Activated naive CD8-positive, alpha-beta T cell treated with anti-CD3 and anti-CD28 coated beads, Interleukin-2, amount 50 U/mL, for 16 hours (primary cell): Measurements from ENCODE around the gene SCFD2.
"Not testable (repeated sequence)": the region's sequence is repeated elsewhere in the genome, so short reads cannot be mapped to it uniquely, and the experiment has no call there.

Experiments
- DNase-seq: peaks from one replicate; pipeline ENCODE4 v3.0.0-alpha.2; 2020; ENCODE audit warnings: low read depth, low spot score

The SCFD2 gene

DNA sequence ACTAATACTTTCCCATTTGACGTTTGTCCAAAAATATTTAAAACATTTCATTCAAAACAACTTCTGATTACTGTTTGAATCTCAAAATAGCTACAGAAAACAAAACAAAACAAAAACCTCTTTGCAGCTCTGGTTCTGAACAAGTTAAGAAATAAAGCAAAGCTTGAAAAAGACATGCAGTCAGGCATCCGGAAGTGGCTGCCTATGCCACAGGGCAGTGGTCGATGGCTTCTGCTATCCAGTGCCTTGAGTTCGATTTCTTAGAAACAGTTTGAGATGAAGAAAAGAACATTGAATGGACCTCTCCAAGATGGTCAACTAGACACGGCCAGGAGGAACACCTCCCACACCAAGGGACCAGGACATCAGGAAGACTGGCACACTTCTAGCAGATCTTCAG, 125.3 kb downstream of the SCFD2 start:
- no peak for DNase-seq

DNA sequence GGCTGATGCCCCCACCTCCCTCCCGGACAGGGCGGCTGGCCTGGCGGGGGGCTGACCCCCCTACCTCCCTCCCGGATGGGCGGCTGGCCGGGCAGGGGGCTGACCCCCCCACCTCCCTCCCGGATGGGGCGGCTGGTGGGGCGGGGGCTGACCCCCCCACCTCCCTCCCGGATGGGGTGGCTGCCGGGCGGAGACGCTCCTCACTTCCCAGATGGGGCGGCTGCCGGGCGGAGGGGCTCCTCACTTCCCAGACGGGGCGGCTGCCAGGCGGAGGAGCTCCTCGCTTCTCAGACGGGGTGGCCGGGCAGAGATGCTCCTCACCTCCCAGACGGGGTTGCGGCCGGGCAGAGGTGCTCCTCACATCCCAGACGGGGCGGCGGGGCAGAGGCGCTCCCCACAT, 127.5 kb downstream of the SCFD2 start:
- not testable (repeated sequence) for DNase-seq

DNA sequence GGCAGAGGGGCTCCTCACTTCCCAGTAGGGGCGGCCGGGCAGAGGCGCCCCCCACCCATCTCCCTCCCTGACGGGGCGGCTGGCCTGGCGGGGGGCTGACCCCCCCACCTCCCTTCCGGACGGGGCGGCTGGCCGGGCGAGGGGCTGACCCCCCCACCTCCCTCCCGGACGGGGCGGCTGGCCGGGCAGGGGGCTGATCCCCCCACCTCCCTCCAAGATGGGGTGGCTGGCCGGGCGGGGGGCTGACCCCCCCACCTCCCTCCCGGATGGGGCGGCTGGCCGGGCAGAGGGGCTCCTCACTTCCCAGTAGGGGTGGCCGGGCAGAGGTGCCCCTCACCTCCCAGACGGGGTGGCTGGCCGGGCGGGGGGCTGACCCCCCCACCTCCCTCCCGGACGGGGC, 128.1 kb downstream of the SCFD2 start:
- DNase-seq = not testable (repeated sequence)

DNA sequence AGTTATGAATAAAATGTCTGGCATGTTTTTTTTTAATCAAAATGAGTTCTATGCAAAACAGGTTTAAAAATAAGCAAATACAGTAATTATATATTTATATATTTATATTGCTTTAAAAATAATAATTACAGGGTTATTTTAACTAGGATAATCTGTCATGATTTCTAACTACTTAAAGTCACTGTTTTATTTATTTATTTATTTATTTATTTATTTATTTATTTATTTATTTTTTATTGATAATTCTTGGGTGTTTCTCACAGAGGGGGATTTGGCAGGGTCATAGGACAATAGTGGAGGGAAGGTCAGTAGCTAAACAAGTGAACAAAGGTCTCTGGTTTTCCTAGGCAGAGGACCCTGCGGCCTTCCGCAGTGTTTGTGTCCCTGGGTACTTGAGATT, 129.2 kb downstream of the SCFD2 start:
- DNase-seq = not testable (repeated sequence)

DNA sequence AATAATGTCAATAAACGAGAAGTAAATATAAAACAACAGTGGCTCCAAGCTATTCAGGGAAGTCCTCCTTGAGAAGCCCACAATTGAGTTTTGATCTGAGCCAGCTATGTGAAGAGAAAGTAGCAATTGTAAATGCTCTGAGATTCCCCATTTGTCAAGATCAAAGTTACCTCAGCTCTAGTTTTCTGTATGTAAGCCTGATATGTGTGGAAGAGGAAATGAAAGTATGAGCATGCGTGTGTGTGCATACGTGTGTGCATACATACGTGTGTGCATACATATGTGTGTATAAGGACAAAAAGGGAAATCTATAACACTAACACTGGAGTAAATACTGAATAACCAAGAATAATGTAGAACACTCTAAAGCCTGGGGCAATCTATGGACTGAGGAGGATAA, 130.3 kb downstream of the SCFD2 start:
- no peak for DNase-seq

DNA sequence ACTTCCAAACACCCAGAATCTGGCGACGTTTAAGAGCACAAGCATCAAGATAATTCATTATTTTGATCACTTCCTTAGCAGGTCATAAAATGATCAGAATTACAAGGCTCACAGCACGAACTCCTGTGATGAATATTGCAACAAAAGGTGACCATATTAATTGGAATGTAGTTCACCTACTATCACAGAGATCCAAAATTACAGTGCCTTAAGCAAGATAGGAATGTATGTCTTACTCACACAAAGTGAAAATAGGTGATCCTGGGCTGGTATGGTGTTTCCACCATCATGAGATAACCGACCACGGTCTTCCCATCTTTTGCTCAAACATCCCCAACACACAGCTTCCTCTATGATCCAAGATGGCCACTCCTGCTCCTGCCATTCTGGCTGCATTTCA, 131.2 kb downstream of the SCFD2 start:
- no peak for DNase-seq

DNA sequence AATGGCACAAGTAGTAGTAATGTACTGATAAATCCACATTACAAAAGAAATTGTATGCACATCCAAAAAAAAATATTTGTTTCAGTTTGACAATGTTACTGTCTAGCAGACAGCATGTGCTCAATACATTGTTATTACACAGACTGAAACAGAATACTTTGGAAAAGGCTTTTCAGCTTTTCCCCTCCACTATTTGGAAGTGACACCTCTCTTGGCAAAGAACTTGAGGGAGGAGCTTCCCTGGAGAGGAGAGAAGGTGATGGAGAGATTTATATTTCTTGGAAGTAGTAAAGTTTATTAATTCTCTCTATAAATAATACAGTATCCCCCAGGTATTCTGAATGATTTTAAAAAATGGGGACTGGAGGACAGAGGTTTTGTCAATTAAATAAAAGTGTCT, 131.8 kb downstream of the SCFD2 start:
- no peak for DNase-seq

DNA sequence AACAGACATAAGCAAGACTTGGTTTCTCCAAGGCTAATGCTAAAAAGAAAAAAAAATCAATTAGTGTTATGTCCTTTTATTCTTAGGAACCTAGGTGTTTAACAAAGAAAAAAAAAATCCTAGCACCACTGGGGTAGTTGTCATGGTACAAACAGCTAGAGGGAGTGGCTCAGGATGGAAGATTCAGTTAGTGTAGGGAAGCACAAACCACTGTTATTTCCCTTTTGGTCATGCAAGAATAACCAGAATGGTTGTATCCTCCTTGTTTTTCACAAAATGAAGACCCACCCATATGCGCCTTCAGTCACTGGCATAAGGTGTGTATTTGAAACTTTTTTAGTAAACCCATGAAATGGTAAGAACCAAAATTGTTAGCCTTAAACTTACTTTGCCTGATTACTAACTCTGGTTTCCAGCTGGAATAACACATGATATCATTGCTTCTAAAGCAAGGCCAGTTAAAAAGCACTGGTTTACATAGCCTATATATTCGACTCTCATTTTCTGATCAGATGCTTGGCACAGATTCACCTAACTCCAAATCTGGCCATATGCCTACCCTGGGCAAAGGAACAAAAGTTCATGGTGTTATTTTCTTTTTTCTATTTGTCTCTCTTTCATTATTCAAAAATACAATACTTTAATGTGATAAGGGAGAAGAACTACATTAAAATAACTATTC, 132.6 kb downstream of the SCFD2 start:
- DNase-seq = no peak

DNA sequence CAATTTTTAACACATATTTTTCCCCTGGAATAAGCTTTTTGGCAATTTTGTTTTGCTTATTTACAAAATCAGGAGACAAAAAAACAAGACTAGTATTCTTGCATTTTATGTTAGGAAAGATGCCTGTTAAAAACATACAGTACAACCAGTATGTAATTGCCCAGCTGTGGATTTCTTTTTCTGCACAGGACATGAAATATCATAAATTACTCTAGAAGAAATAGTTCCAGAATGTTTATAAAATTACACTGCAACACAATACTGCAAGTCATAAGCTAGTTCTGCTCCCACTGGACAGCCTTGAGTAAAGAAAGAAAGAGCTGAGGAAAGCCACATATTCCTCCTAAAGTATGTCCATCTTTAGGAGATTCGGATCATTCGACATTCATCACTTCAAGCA, 133.5 kb downstream of the SCFD2 start:
- DNase-seq = no peak

DNA sequence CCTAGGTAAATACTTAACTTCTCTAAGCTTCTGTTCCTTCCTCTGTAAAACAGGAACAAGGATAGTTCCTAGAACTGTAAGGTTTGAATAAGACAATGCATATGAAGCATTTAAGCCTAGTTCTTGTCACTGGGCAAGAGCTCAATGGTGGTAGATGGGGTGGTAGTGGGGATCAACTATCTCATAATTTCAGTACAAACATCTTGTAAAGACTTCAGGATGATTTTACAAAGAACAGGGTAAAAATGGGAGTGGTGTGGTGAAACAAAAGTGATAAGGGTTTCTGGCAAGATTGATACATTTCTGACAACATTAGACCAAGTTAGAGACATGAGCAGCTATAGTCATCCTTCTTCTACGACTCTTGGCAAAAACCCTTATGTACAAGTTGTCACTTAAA, 137.8 kb downstream of the SCFD2 start:
- DNase-seq = no peak

DNA sequence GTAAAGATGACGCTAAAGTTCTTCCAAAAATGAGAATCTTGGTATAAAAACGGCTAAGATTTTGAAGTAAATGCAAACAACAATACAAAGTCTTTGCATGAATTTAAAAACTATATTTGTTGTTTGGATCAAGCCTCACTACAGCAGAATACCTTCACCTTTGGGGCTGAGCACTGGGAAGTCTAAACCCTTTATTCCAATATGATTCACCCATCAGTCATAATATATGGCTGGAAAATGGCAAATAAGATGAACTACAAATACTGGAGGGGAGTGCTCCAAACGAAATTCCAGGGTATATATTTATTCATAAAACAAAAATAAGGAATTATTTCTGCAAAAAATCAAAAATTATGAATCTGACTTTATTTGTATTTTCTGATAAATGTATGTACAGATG, 138.4 kb downstream of the SCFD2 start:
- no peak for DNase-seq

DNA sequence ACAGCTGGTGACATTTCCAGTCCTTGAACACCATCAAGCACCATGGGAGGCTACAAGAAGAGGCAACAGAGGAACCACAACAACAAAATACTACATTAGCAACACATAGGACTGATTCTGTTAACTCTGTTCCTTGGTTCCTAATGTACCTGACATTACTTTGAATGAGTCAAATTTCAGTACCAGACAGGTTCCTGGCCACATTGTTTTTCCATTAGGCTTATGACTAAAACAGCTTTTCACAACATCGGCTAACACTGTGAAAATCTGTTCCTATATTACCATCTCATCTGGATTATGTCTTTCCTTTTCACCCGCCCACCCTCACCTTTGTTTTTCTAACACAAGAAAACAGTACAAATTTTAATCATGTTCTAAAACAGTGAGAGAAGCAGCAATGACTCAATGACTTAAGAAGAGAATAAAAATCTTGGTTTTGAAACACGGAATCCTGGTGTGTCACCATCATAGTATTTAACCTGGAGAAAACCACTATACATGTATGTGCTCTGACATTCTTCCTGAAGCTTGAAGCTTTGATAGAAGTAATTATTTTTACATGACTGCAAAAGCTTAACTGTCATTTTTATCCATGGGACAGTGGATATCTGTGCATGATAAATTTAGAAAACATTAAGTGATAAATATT, 143.9 kb downstream of the SCFD2 start:
- DNase-seq = no peak

DNA sequence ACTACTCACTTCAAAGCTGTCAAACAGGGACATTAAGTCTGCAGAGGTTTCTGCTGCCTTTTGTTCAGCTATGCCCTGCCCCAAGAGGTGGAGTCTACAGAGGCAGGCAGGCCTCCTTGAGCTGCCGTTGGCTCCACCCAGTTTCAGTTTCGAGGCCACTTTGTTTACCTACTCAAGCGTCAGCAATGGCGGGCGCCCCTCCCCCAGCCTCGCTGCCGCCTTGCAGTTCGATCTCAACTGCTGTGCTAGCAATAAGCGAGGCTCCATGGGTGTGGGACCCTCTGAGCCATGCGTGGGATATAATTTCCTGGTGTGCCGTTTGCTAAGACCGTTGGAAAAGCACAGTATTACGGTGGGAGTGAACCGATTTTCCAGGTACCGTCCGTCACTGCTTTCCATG, 146.7 kb downstream of the SCFD2 start:
- DNase-seq = not testable (repeated sequence)

DNA sequence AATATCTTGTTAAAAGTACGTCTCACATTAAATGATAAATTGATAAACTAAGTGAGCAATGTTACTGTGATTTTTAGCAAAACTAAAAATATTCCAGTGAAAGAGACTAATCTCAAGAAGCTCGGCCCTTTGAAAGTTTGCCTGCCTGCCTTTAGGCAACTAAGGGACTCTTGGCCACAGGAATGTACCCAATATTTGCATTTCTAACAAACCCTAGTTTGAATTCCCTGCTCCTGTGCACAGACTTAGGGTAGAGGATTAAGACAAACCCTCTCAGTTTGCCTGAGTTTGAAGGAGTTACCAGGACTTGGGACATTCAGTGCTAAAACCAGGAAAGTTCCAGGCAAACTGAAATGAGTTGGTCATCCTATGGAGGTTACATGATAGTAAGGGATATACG, 157.1 kb downstream of the SCFD2 start:
- DNase-seq = no peak

DNA sequence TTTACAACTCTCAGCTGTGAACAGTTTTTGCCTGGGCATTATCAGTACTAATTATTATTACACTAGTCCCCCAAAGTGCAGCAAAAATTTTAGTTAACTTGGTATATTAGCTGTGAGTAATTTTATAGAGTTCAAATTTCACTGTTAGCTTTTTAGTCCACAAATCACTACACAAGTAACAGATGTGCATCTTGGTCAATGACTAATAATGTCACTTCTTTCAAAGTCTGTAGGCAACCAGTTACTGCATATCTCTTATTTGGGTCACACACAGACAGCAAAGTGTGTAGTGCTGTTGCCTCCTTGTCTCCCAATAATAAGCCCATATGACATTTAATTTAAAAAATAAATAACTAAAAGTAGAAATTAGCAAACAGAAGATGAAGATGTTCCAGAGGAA, 159.9 kb downstream of the SCFD2 start:
- no peak for DNase-seq

DNA sequence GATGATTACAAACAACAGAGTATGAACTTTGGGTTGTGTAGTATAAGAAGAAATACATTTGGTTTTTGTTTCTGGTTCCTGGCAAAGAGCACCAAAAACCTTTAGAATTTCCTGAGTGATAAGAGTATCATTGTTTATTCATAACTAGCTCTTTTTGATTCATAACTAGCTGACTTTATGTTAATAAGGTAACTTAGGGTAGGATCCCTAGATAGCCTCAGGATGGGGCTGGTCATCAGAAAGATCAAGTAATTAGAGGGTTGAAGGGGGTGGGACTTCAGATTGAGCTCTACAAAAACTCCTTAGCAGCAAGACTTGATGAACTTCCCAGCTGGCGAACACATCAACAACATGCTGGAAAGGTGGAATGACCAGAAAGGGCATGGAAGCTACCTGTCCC, 166.5 kb downstream of the SCFD2 start:
- no peak for DNase-seq

DNA sequence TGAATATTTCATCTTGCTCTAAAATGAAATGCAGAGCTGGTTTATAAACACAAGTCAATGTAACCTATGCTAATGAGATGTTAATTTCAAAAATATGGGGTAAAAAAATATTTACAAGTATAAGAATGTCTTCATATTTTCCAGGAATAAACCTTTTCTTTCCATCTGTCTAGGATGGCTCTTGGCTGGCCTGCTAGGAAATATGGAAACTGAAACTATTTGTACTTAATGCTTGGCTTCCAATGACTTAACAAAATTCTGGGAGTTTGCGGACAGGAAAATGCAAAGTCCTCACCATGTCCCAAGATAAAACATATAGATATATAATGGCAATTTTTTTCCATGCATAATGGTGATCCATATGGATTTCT, 168.1 kb downstream of the SCFD2 start:
- DNase-seq = no peak

DNA sequence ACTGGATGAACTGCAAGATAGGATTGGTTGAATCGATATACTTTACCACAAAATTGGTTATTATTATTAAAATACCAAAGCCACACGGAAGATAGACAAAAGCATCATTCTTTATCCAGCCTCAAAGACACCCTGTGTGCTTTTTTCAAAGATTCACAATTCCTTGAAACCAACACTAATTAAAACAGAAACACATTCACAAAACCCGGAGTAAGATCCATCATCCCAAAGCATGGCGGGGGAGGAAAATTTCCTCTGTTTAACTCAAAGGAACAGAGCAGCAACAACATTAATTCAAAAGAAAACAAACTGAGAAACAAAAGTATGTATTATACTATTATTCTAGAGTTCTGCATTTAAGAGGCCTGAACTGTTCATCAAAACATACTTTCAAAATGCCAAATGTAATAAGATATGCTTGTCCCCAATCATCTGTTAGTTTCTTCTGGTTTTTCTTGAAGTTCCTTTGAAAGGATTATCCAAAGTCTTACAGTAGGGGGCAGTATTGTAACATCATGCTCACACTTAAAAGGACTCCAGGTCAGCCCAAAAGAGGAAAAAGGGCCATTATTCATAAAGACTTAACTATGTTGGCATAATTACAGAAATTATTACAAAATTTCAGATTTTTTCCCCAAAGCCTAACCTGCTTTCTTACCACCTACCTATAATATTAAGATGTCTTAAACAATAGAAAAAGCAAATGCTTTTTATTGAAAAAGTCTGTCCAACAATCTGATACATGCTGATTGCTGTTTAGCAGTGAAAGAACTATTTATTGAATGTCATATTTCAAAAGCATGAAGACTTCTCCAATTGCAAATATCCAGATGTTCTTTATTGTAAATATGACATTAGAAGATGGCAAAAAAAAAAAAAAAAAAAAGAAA, 168.7 kb downstream of the SCFD2 start:
- DNase-seq = no peak

DNA sequence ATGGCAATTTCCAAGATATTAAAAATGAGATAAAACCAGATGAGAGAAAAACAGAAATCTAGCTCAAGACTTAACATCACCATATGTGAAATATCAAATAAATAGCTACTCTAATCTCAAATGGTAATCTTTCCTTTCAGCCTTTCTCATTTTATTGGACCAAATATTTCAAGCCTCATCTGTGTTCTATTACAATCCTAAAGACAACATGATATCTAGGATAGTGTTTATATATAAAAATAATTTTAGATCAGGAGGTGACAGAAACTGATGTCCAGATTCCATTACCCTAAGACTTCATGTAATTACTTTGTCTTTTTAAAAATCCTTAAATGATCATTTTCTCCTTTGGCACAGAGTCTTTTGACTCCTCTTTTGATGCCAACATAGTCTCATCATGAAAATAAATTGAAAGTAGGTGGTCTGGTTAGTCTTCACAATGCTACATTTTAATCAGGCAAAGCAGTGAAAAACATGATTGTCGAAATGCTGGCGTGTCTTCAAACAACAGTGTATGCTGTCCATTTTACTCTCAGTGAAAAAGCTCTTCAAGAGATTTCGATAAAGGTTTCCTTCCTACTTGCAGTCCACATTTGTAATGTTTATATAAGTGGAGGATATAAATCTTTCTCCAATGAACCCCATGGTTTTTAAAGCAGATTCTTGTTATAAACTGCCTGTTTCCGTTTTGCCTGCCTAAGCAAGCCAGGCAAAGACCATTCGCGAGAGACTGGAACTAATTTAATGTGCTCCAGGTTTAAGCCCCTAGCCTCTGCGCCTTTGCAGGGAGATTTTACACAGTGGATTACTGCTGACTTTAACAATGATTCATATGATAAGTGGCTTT, 169.8 kb downstream of the SCFD2 start:
- DNase-seq = no peak

DNA sequence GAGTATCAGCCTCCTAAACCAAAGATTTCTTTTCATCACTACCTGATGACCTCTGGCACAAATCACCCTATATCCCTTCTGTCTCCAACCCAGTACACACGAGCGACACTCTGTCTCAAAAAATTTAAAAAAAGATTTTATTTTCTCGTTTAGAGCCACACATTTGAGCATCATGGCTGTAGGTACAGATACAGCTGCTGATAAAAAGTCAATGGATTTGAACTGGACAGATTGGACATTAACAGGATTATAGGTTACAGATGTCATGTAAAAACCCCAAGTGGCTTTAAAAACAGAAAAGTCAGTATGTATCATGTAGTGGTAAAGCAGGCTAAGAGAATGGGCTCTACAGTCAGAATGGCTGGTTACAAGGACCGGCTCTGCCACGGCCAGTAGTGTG, 171.1 kb downstream of the SCFD2 start:
- no peak for DNase-seq

DNA sequence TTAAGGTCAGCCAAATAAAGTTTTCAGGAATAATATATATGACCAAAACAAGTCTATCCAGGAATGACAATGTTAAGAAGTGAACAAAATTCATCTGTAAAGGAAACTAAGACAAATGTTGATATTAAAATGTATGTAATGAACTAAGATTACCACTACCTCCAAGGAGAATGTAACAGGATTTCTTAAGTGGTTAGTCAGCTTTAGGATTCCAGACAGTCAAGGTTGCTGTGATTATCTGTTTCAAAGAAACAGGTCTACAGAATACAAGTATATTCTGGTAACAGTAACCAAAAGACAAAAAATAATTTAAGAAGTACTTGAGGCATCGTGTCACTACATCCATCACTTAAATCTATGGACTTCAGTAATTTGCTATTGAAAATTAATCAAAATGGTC, 172.8 kb downstream of the SCFD2 start:
- DNase-seq = no peak

DNA sequence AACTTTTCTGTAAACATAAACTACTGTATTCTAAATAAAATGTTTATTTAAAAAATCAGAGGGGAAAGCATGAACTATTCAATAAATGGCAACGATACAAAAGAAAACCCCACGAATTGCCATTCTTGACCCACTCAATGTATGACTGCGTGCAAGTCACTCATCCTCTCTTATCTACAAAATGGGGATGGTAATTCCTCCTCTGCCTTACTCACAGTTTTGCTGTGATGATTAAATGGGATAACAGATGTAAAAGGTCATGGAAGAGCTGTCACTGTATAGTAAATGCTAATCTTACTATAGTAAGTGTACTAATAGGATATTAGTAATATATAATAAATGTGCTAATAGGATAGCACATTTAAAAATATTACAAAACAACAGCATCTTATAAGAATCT, 173.4 kb downstream of the SCFD2 start:
- no peak for DNase-seq
